Neural cell (in vitro differentiated cells): Measurements from ENCODE around the gene MGA.

ENCODE experiments used
- EZH2 ChIP-seq: fragments of 200-600, 300-800 bp; shearing (Covaris generic), sonication (generic); IDR thresholded peaks from 2 replicates; pipeline ENCODE4 v1.6.1; 2014; ENCODE audit warnings: antibody characterized with exemption, low read length, borderline replicate concordance, mild to moderate bottlenecking; ENCODE audit not compliant: insufficient read depth, poor library complexity, severe bottlenecking
- POLR2AphosphoS5 ChIP-seq: IDR thresholded peaks from 2 replicates; pipeline ENCODE4 v1.6.1; 2012
- TF ChIP-seq, protein P1 (sequence below): fragments of 450-650 bp; IDR thresholded peaks from 2 replicates; pipeline ENCODE4 v1.5.1; 2014; ENCODE audit warnings: antibody characterized with exemption, mild to moderate bottlenecking, moderate library complexity; ENCODE audit not compliant: poor library complexity, severe bottlenecking

DNA sequence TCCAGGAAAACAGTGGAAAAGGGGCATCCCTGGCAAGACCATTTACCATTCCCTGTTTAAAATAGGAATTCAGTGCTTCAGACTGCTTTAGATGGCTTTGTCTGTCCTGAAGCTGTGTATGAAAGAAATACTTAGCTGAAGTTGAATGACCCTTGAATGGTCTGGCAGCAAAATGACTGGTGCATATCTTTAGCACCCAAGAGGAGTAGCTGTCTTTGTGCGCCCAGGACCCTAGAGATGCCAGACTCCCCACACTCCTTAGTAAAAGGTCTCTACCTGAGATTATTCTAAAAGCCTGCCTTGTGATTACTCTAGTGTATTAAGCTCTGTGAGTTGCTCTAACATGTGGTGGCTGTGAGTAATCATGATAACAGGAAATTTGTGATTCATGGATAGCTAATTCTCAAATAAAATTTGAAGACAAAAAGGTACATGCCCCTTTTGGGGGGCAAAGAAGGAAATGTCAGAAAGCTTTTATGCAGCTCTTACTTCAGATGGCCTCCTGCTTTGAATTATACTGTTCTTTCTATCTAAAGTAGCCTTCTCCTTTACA lies 117.3 kb downstream of the MGA start:
- no peak for TF ChIP-seq EZH2
- TF ChIP-seq, protein P1, sequence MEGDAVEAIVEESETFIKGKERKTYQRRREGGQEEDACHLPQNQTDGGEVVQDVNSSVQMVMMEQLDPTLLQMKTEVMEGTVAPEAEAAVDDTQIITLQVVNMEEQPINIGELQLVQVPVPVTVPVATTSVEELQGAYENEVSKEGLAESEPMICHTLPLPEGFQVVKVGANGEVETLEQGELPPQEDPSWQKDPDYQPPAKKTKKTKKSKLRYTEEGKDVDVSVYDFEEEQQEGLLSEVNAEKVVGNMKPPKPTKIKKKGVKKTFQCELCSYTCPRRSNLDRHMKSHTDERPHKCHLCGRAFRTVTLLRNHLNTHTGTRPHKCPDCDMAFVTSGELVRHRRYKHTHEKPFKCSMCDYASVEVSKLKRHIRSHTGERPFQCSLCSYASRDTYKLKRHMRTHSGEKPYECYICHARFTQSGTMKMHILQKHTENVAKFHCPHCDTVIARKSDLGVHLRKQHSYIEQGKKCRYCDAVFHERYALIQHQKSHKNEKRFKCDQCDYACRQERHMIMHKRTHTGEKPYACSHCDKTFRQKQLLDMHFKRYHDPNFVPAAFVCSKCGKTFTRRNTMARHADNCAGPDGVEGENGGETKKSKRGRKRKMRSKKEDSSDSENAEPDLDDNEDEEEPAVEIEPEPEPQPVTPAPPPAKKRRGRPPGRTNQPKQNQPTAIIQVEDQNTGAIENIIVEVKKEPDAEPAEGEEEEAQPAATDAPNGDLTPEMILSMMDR, result no peak
- TF ChIP-seq POLR2AphosphoS5, result no peak
